Cardiac muscle cell (in vitro differentiated cells and primary cell): ENCODE measurements around the gene KIF26B. TPM values are rescaled to one million over a fixed set of nuclear protein-coding genes. Genes with fewer than 3 reads are reported as not detected.
A peak's percentile ranks its signal among the peaks of the same experiment; 100 is the strongest.

Source experiments
- DNase-seq, 2 donors: peaks; one replicate each; pipeline versions ENCODE4 v3.0.0 to v3.0.0-alpha.2; 2010 to 2017; ENCODE audit warnings: low read depth in 1 of 2, low spot score in 1 of 2
- H3K27ac ChIP-seq: fragments of 200-600 bp; sonication (generic); 2 replicates; pipeline ENCODE4 v1.5.1; 2016
- H3K27me3 ChIP-seq: fragments of 200-600 bp; sonication (generic); 2 replicates; pipeline ENCODE4 v1.6.0; 2016; ENCODE audit warnings: control low read depth
- H3K36me3 ChIP-seq: fragments of 200-600 bp; sonication (generic); 2 replicates; pipeline ENCODE4 v1.5.1; 2016; ENCODE audit warnings: control low read depth
- H3K4me1 ChIP-seq: fragments of 200-600 bp; sonication (generic); 2 replicates; pipeline ENCODE4 v1.8.1; 2017; ENCODE audit warnings: low read depth, mild to moderate bottlenecking, mixed run types
- H3K4me3 ChIP-seq: fragments of 200-600 bp; sonication (generic); 2 replicates; pipeline ENCODE4 v1.5.1; 2016; ENCODE audit warnings: mild to moderate bottlenecking
- H3K9me3 ChIP-seq: fragments of 200-600 bp; sonication (generic); 2 replicates; pipeline ENCODE4 v1.5.1; 2017; ENCODE audit warnings: low read depth, mild to moderate bottlenecking, control low read depth
- polyA plus RNA-seq: library from polyadenylated mRNA; unstranded; fragments of >200 nt; fragmentation: Nextera tagmentation; extraction: Ambion mirVana; gene quantifications from 2 replicates; pipeline ENCODE4 v1.2.1, GENCODE V29; 2016
- total RNA-seq: library from RNA; depleted of rRNA; stranded (reverse); fragments of >200 nt; gene quantifications from 2 replicates; pipeline ENCODE4 v1.2.3, GENCODE V29; 2016
- TF ChIP-seq, protein P1 (sequence below): IDR thresholded peaks from 2 replicates; pipeline ENCODE4 v1.5.1; 2012; ENCODE audit warnings: low read depth, mild to moderate bottlenecking, low read length

KIF26B gene
- total and polyA plus RNA-seq, 2 experiments from 2014 or later, result 58.9 to 177 TPM

DNA sequence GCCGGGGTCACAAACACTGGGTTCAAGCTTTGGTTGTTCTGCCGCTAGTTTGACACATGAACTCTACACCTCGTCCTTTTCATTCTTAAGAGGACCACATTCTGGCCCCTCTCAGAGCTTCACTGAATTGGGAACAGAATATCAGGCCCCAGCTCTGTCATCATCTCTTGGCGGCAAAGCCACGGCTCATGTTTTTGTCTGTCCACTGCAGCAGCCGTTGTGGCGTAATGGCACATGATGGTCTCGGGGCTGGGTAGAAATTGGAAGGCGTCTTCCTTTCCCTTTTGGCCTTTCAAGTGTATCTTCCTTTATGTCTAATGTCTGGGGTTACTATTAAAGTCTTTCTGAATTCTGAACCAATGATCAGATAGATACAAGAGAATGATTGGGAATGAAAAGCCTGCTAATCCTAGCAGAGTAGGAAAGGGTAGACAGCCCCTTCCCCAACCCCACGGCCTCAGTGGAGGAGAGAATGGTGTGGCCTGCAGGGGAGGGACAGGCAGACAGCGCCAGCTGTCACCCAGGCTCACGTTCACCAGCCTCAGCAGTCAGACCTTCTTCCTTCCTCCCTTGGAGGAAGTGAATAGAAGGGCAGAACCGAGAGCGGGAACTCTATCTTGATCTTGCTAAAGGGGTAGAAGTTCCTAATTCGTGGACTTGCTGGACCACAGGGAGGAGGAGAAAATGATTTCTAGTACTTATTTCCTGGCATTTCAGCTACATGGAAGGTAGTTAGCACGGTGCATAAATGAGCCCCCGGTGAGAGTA is 498.1 kb downstream of the KIF26B start:
- Histone ChIP-seq H3K36me3 (peaks cover 11% of the 10 kb centered on the region), H3K27me3 (no peaks in the 10 kb centered on the region)

DNA sequence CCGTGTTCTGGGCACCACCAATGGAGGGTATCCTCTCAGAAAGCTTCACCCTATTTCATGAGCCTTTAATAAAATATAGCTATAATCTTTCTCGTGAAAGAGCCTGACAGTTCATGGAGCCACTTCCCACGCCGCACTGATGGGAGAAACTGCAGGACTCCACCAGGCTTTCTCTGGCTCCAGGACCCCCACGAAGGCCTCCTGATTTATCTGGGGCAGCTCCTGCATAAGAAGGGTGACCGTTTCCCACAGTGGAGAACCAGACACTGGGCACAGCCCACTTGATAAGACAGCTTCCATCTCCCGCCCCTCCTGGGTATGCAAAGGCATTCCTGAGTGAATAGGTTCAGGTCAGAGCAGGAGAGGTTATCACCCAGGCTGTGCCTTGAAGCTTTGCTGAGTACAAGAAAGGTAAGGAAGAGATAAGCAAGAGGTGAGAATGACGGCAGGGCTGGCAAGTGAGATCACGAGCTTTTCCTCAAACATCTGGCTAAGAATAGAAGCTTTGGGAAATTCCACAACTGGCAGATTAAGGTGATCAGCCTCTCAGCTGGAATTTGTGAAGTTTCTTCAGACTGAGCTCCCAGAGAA is 499.8 kb downstream of the KIF26B start:
- no peaks in the 10 kb centered on the region for H3K27me3 ChIP-seq
- TF ChIP-seq, protein P1, sequence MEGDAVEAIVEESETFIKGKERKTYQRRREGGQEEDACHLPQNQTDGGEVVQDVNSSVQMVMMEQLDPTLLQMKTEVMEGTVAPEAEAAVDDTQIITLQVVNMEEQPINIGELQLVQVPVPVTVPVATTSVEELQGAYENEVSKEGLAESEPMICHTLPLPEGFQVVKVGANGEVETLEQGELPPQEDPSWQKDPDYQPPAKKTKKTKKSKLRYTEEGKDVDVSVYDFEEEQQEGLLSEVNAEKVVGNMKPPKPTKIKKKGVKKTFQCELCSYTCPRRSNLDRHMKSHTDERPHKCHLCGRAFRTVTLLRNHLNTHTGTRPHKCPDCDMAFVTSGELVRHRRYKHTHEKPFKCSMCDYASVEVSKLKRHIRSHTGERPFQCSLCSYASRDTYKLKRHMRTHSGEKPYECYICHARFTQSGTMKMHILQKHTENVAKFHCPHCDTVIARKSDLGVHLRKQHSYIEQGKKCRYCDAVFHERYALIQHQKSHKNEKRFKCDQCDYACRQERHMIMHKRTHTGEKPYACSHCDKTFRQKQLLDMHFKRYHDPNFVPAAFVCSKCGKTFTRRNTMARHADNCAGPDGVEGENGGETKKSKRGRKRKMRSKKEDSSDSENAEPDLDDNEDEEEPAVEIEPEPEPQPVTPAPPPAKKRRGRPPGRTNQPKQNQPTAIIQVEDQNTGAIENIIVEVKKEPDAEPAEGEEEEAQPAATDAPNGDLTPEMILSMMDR, result no peak
- peak; percentile 13 to 94 for DNase-seq
- no peak overlapping the region for H3K4me3 ChIP-seq
- H3K27ac ChIP-seq, result peak overlapping the region; percentile 98
- H3K4me1 ChIP-seq, result peaks cover 39% of the 10 kb centered on the region
- peaks cover 11% of the 10 kb centered on the region for H3K36me3 ChIP-seq
- no peaks in the 10 kb centered on the region for H3K9me3 ChIP-seq

More for the DNA sequence above, 498.1 kb downstream of the KIF26B start:
- TF ChIP-seq, protein P1, result no peak
- H3K4me3 ChIP-seq, result no peak overlapping the region
- H3K4me1 ChIP-seq, result peaks cover 43% of the 10 kb centered on the region
- peak in 1 of 2 donors; percentile 17 for DNase-seq
- H3K27ac ChIP-seq, result peak overlapping the region; percentile 98
- no peaks in the 10 kb centered on the region for H3K9me3 ChIP-seq

DNA sequence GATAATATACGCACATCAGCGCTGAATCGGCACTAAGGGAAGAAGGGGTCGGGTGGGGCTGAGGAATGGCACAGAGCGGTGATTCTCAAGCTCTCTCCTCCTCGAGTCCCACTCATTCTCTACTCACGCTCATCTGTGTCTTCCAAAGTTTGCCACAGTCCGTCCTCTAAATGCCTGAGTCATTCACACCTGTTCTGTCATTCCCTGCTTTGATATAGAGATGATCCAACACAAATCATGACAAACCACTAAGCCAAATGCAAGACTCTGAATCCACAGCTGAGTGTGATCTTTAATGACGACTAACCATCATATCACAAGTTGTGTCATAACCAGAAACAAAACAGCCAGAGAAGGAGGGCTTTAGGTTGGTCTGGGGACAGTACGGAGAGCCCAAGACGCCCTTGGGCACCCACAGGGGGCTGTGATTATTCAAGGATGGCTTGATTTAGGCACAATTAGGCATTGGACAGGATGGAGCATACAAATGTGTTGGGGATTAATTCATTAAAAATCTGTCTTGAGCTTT is 501.5 kb downstream of the KIF26B start:
- Histone ChIP-seq H3K4me3 (no peak overlapping the region), H3K36me3 (peaks cover 11% of the 10 kb centered on the region), H3K9me3 (no peaks in the 10 kb centered on the region), H3K27me3 (no peaks in the 10 kb centered on the region), H3K27ac (peak overlapping the region; percentile 98), H3K4me1 (peaks cover 32% of the 10 kb centered on the region)
- TF ChIP-seq, protein P1, result no peak
- DNase-seq, result no peak

DNA sequence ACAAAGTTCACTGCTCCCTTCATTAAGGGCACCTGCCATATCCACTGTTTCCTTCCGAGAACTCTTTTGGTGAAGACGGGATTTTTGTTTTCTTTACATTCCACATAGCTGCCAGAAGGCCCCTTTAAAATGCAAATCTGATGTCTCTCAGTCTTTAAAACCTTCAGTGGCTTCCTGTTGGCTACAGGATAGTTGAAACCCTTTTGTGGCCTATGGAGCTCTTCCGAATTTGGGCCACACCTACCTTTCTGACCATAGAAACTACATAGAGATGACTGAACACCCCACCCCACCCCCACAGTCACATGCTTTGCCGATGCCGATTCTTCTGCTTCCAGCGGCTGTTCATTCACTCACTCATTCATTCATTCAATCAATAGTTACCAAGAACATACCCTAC is 502.6 kb downstream of the KIF26B start:
- Histone ChIP-seq H3K9me3 (no peaks in the 10 kb centered on the region), H3K4me1 (peaks cover 30% of the 10 kb centered on the region), H3K4me3 (no peak overlapping the region), H3K27me3 (no peaks in the 10 kb centered on the region), H3K36me3 (peaks cover 11% of the 10 kb centered on the region), H3K27ac (peak overlapping the region; percentile 98)
- TF ChIP-seq, protein P1, result no peak
- no peak for DNase-seq

DNA sequence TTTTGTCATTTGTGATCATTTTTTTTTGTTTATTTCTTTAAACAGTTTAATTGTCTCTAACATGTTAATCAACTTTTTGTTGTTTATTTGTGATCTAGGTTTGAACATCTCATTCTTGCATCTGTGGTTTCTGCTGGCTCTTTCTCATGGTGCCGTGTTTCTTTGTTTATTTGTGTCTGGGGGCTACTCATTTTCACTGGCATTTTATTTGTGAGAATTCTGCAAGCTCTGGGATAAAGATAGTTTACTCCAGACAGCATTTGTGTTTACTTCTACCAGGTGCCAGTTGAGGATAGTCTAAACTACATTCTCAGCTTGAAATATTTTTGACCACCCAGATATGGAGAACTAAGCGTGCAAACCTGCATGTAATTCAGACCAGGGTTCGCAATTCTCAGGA is 508.6 kb downstream of the KIF26B start:
- Histone ChIP-seq H3K4me1 (no peaks in the 10 kb centered on the region), H3K4me3 (no peak overlapping the region), H3K27me3 (no peaks in the 10 kb centered on the region), H3K36me3 (peaks cover 11% of the 10 kb centered on the region), H3K9me3 (no peaks in the 10 kb centered on the region), H3K27ac (peak overlapping the region; percentile 64)
- DNase-seq, result no peak
- TF ChIP-seq, protein P1, result no peak
